ENCODE data around the gene DMBT1.
"Not testable (repeated sequence)": the region's sequence is repeated elsewhere in the genome, so short reads cannot be mapped to it uniquely, and the experiment has no call there.

Gene DMBT1

DNA sequence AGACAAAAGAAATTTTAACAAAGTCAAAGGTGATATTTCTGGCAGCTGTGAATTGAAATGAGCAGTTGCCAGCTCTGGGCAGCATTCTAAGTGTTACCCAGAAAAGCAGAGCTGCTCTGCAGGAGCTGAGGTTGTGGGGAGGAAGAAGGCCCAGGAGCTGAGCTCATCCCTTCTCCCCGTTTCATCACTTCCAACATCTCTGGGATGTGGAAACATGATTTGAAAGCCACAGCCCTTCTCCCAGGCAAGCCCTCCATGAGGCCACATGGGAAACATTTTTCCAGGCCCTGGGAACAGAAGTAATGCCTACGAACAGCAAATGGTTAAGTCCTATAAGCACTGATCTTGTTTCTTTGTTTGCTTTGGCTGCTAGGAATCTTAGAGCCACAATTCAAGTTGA lies 10.9 kb upstream of the DMBT1 start:
- no peak for DNase-seq

DNA sequence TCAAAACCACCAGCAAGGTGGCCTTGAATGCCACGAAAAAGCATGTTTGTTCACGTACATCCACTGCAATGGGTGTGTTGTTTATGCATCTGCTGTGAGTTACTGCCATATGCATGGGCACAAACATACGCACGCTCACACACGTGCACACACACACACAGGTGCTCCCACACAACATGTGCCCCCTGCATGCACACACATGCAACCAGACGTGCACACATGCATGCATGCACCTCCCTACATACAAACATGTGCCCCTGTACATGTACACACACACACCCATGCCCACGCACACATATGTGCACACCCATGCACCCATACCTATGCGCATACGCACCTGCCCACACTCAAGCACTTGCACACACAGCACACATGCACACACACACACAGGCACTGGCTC lies 10.1 kb upstream of the DMBT1 start:
- DNase-seq: no peak

GRCh38 chr10:122550983-122551382 lies 9.6 kb upstream of the DMBT1 start:
- DNase-seq: no peak

GRCh38 chr10:122551450-122551849 lies 9.1 kb upstream of the DMBT1 start:
- no peak for DNase-seq

GRCh38 chr10:122553341-122553740 lies 7.2 kb upstream of the DMBT1 start:
- no peak for DNase-seq

DNA sequence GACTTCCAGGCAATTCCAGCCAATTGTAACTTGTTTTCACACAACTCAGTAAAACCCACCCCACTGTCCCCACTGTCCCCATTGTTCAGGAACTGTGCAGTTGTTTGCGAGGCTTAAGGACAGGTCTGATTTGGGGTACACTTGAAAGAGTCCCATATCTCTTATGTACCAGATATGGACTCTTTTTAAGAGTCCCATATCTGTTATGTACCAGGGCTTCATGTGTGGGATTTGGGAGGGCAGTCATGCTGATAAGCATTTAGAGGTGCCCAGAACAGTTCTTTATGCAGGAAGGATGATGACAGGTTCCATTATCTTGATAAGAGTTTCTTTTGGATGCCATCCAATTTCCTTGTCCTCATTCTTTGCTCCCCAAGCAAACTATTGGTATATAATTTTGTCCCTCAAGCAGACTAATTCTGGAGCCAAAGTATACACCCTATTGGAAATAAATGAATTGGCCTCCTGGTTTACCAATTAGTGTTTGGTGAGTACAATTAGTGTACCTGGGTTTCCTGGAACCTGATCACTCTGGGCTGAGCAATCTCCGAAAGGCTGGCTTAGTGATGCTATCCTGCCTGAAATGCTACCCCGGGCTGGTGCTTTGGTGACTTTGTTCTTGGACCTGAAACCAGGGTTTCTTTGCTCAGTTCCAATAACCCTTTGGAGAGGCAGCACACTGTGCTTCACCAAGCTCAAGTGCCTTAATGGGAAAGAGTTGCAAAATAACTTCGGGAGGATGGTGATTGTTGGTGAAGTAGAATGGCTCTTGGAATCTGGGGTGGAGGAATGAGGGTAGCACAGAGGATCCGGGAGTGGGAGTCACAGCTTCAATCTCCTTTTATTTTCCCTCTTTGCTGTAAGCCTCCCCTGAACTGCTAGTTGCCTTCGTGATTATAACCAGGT lies 6.2 kb upstream of the DMBT1 start:
- DNase-seq: no peak

GRCh38 chr10:122555442-122555841 lies 5.1 kb upstream of the DMBT1 start:
- DNase-seq: no peak

GRCh38 chr10:122557516-122557915 lies 3.0 kb upstream of the DMBT1 start:
- no peak for DNase-seq

- no peak for DNase-seq
Measured at GRCh38 chr10:122558452-122558851, 2.1 kb upstream of the DMBT1 start.

DNA sequence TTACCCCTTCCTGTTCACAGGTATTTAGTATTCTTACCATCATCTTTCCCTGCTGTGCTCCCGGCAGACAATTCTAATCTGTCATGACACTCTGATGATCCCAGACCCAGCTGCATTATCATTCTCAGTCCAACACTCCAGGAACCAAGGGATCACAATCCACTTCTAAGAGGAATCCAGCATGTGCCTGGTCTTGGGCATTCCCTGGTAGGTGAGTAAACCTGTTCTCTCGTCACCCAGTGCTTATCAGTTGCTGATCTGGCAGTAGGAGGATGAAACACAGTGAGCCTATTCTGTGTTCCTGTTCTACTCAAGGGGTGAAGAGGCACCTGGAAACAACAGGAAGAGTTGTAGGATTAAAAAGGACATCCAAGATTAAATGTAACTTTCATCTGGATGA lies 1.3 kb upstream of the DMBT1 start:
- DNase-seq: no peak

- no peak for DNase-seq
Measured at GRCh38 chr10:122561212-122561611, 658 bp downstream of the DMBT1 start.

DNA sequence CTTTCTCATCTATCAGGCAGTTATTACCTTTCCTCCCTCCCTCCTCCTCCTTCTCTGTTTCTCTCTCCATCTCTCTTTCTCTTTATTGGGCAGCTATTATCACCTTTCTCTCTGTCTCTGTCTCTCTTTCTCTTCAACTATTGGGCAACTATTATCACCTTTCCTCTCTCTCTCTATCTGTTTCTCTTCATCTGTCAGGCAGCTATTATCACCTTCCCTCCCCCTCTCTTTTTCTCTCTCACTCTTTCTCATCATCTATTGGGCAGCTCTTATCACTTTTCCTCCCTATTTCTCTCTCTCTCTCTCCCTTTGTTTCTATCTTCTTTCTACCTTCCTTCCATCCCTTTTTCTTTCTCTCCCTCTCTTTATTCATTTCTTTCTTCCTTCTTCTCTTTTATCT lies 1.2 kb downstream of the DMBT1 start:
- no peak for DNase-seq

- DNase-seq: no peak
Measured at GRCh38 chr10:122564980-122565379, 4.4 kb downstream of the DMBT1 start.

DNA sequence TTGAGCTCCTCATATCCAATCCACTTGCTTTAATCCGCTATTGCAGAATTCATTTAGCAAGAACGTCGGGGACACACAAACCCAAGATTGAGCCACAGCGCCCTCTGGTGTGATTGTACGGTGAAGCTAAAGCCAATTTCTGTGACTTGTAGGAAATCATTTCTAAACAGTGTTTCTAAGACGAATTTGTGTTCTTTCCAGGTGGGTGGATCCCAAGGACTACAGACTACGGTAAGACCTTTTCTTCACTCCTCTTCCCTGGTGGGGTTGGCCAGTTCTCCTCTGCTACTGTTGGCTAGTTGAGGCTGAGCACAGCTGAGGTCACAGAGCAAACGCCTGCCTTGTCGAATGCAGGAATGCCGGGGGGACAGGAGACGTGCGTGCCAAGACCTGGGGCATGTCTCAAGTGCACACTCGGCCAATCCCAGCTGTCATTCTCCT lies 5.2 kb downstream of the DMBT1 start:
- DNase-seq: peak; percentile 90

DNA sequence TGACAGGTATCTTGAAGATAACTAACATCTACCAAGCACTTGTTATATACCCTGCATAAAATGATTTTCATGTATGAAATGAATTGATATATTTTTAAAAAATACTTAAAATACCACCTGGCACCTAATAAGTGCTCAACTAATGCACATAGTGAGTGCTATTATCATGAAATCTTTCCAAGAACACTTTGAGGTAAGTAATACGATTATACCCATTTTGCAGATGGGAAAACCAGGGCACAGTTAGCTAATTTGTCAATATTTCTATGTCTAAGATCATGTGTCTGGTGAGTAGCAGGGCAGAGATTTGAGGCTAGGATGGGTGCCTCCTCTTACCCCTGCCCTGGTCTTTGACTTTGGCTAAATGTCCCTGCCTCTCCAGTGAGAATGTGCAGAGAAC lies 6.1 kb downstream of the DMBT1 start:
- DNase-seq: no peak

- no peak for DNase-seq
Measured at GRCh38 chr10:122567056-122567660, 6.6 kb downstream of the DMBT1 start.

- DNase-seq: no peak
Measured at GRCh38 chr10:122568551-122568950, 8.0 kb downstream of the DMBT1 start.

DNA sequence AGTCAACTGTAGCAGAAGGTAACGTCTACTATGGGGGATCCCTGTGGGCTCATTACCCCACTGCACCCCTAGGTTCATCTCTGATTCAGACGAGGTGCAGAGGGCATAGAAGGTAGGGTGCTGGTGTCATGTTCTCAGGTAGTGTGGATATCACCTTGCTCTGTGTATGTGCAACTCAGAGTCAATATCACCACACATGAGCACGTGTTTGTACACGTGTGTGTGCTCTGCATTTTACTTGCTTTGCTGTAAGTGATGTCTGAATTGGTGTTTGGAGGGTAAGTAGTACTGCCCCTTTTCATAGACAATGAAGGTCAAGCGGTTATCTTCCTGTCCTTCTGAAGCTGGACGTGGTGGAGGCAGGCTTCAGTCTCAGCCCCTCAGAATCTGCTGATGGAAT lies 10.4 kb downstream of the DMBT1 start:
- no peak for DNase-seq

DNA sequence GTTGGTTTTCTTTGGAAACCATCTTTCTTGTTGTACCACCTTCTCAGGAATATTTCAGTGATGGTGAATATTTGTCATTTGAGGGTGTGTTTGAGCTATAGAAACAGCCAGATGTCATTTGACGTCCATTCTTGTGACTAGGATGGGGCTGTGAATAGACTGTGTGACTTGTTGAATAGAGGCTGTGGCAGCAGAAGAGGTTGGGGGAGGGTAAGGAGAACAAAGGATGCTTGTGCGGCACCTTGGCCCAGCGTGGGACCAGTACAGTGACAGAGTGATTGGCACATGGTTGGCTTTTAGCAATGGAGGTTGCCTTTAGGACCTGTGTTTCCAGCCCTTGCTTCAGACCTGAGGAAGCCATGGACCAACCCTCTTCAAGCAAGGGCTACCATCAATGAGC lies 11.3 kb downstream of the DMBT1 start:
- DNase-seq: no peak

DNA sequence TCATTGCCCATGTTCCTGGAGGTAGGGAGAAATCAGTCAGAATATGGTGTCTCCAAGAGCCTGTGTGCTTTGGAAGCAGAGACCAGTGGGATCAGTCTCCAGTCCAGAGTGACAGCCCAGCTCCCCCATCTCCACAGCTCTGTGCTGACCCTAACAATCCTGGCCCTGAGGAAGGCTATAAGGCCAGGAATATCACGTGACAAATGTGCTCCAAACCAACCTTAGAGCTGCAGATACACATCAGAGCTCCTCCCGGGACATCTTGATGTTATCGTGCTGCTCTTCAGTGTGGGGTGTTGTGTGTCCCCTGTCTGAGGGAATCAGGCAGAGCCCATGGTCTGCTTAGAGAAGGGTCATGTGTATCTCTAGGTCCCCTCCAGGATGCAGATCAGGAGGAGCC lies 15.2 kb downstream of the DMBT1 start:
- no peak for DNase-seq

DNA sequence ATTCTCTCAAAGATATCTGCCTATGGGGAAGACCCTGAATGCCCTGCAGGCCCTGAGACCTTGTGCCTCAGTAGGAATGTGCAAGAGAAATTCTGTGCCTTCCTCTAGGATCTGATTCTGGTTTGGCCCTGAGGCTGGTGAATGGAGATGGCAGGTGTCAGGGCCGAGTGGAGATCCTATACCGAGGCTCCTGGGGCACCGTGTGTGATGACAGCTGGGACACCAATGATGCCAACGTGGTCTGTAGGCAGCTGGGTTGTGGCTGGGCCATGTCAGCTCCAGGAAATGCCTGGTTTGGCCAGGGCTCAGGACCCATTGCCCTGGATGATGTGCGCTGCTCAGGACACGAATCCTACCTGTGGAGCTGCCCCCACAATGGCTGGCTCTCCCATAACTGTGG lies 15.7 kb downstream of the DMBT1 start:
- DNase-seq: no peak

- no peak for DNase-seq
Measured at GRCh38 chr10:122577311-122577885, 16.8 kb downstream of the DMBT1 start.

GRCh38 chr10:122586070-122586469 lies 25.5 kb downstream of the DMBT1 start:
- DNase-seq: not testable (repeated sequence)

DNA sequence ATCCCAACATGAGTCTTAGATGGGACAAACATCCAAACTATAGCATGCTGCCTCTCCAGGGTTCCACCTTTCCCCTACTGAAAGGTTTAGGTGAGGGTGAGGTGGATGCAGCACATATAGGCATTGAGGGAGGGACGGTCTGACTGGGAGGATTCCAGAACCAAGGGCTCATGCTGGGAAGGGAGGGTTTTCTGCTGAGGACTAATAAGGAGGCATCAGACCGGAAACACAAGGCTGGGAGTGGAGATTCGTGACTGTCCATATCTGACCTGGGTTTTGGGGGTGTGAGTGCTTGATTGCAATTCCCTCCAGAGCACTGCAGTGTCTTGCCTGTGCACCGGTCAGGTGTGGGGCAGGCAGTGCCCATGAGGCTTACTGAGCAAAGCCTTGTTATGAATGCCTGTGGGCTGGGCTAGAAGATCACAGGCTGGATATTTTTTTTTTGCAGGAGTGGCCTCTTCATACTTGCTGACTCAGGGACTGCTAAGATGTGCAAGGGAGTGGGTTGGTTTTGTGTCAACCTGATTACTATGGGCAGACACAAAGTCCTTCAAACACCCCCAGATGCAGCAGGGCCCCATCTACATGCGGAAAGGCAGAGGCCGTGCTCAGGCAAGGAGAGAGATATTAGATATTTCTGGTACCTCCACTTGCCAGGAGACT lies 26.7 kb downstream of the DMBT1 start:
- no peak for DNase-seq
